ENCODE measurements around the gene ASMT.
A peak's percentile ranks its signal among the peaks of the same experiment; 100 is the strongest.
"Not testable (repeated sequence)": the region's sequence is repeated elsewhere in the genome, so short reads cannot be mapped to it uniquely, and the experiment has no call there.

ASMT gene

DNA sequence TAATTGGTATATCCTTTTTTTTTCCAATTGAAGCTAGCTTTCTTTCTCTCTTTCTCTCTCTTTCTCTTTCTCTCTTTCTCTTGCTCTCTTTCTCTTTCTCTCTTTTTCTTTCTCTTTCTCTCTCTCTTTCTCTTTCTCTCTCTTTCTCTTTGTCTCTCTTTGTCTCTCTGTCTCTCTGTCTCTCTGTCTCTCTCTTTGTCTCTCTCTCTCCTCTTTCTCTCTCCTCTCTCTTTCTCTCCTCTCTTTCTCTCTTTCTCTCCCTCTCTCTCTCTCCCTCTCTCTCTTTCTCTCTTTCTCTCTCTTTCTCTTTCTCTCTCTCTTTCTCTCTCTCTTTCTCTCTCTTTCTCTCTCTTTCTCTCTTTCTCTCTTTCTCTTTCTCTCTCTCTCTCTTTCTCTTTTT is 66.6 kb downstream of the ASMT start:
- Histone ChIP-seq H3K27me3 (replicated peaks) (no peaks in the 10 kb centered on the region), H3K36me3 (replicated peaks) (no peaks in the 10 kb centered on the region), H3K4me3 (ENCODE audit: low read depth, low read length) (no peak overlapping the region), H3K27ac (no peak overlapping the region)
- in situ Hi-C loops (cut with HindIII; ENCODE audit: low pct_ligation_motif_present, low sequenced_read_pairs): no loop called here
- TF ChIP-seq, protein P1, sequence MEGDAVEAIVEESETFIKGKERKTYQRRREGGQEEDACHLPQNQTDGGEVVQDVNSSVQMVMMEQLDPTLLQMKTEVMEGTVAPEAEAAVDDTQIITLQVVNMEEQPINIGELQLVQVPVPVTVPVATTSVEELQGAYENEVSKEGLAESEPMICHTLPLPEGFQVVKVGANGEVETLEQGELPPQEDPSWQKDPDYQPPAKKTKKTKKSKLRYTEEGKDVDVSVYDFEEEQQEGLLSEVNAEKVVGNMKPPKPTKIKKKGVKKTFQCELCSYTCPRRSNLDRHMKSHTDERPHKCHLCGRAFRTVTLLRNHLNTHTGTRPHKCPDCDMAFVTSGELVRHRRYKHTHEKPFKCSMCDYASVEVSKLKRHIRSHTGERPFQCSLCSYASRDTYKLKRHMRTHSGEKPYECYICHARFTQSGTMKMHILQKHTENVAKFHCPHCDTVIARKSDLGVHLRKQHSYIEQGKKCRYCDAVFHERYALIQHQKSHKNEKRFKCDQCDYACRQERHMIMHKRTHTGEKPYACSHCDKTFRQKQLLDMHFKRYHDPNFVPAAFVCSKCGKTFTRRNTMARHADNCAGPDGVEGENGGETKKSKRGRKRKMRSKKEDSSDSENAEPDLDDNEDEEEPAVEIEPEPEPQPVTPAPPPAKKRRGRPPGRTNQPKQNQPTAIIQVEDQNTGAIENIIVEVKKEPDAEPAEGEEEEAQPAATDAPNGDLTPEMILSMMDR (IDR thresholded peaks at IDR 0.05; ENCODE audit: low read depth, low read length, missing control alignments): no peak
- DNase-seq: no peak

DNA sequence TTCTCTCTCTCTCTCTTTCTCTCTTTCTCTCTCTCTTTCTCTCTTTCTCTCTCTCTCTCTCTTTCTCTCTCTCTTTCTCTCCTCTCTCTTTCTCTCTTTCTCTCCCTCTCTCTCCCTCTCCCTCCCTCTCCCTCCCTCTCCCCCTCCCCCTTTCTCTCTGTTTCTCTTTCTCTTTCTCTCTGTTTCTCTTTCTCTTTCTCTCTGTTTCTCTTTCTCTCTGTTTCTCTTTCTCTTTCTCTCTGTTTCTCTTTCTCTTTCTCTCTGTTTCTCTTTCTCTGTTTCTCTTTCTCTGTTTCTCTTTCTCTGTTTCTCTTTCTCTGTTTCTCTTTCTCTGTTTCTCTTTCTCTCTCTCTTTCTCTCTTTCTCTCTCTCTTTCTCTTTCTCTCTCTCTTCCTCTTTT is 67.0 kb downstream of the ASMT start:
- H3K4me3 ChIP-seq (ENCODE audit: low read depth, low read length); H3K27ac ChIP-seq; H3K27me3 ChIP-seq (replicated peaks); in situ Hi-C loops (cut with HindIII; ENCODE audit: low pct_ligation_motif_present, low sequenced_read_pairs); DNase-seq; H3K36me3 ChIP-seq (replicated peaks): not testable (repeated sequence)

GRCh38 chrX:1682501-1682900 is 67.6 kb downstream of the ASMT start:
- H3K4me3 ChIP-seq (ENCODE audit: low read depth, low read length); DNase-seq; H3K36me3 ChIP-seq (replicated peaks); in situ Hi-C loops (cut with HindIII; ENCODE audit: low pct_ligation_motif_present, low sequenced_read_pairs); H3K27me3 ChIP-seq (replicated peaks); H3K27ac ChIP-seq: not testable (repeated sequence)

DNA sequence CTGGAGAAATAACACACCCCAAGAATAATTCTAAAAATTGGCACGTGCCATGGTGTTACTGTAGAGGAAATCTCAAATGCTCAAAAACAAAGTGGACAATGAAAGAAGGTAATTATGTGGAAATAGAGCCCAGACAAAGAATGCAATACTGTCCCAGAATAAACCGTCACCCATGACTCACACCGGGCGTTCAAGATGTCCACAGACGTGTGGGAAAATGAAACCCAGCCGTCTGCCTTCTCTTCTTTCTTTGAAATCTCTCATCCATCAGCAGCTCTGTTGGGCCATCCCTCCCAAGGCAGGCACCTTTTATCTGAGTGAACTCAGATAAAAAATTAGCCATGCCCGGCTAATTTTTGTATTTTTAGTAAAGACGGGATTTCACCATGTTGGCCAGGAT is 70.0 kb downstream of the ASMT start:
- DNase-seq; H3K4me3 ChIP-seq (ENCODE audit: low read depth, low read length); H3K27me3 ChIP-seq (replicated peaks); H3K36me3 ChIP-seq (replicated peaks); in situ Hi-C loops (cut with HindIII; ENCODE audit: low pct_ligation_motif_present, low sequenced_read_pairs): not testable (repeated sequence)
- H3K27ac ChIP-seq: peak overlapping the region; percentile 64

DNA sequence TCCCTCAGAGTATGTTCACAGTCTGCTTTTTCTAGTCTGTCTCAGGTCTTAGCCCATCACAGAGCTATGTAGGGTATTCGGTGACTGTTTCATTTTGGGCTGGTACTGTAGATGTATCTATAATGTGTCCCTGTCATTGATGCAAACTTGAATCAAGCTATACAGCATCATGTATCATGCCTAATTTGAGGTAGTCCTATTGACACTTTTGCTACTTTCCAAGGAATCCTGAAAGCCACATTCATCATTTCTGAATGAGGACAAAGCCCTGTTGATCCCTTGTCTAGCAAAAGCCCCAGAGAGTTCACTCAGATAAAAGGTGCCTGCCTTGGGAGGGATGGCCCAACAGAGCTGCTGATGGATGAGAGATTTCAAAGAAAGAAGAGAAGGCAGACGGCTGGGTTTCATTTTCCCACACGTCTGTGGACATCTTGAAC is 70.6 kb downstream of the ASMT start:
- H3K36me3 ChIP-seq (replicated peaks); H3K27me3 ChIP-seq (replicated peaks); in situ Hi-C loops (cut with HindIII; ENCODE audit: low pct_ligation_motif_present, low sequenced_read_pairs); H3K4me3 ChIP-seq (ENCODE audit: low read depth, low read length): not testable (repeated sequence)
- H3K27ac ChIP-seq: peak overlapping the region; percentile 64
- DNase-seq: peak; percentile 1

- peak; percentile 27 for DNase-seq
- Histone ChIP-seq H3K36me3 (replicated peaks) (no peaks in the 10 kb centered on the region), H3K27me3 (replicated peaks) (no peaks in the 10 kb centered on the region), H3K4me3 (ENCODE audit: low read depth, low read length) (no peak overlapping the region), H3K27ac (peak overlapping the region; percentile 50)
- TF ChIP-seq, protein P1 (IDR thresholded peaks at IDR 0.05; ENCODE audit: low read depth, low read length, missing control alignments): no peak
- in situ Hi-C loops (cut with HindIII; ENCODE audit: low pct_ligation_motif_present, low sequenced_read_pairs): no loop called here
Observed at GRCh38 chrX:1686642-1687041, 71.8 kb downstream of the ASMT start.
